HEK293 (cell line): ENCODE data around the gene GSG1L.

Experiments used
- MZF1 ChIP-seq: fragments of 450-650 bp; formaldehyde crosslinking; IDR thresholded peaks from 2 replicates; pipeline ENCODE4 v1.5.1; 2017; ENCODE audit warnings: missing biosample characterization, missing genetic modification characterization, borderline replicate concordance
- SETDB1 ChIP-seq: IDR thresholded peaks from one replicate; pipeline ENCODE4 v1.6.1; 2017; ENCODE audit warnings: mild to moderate bottlenecking, low read length, moderate library complexity, mixed read lengths; ENCODE audit not compliant: insufficient read length
- TF ChIP-seq, protein P1 (sequence below): fragments of 450-650 bp; formaldehyde crosslinking; IDR thresholded peaks from 2 replicates; pipeline ENCODE4 v1.5.1; 2016; ENCODE audit warnings: missing biosample characterization, missing genetic modification characterization
- TF ChIP-seq, protein P2 (sequence below): fragments of 450-650 bp; formaldehyde crosslinking; IDR thresholded peaks from 2 replicates; pipeline ENCODE4 v1.5.1; 2016; ENCODE audit warnings: missing biosample characterization, missing genetic modification characterization

DNA sequence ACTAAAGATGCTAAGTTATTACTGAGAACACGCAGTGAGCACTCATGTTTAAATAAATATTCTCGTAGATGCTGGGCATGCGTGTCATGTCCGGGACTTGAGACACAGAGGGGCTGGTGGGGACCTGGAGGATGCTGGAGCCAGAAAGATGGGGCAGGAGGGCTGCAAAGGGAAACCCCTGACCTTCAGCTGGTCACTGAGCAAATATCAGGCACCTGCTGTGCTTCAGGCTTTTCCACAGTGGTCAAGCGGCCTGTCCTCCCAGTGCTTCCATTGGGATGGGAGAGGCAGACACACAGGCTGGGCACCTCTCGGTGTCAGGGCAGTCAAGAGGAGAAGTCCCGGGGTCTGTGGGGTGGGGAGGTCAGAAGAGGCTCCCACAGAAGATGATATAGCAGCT lies 211.4 kb downstream of the GSG1L start:
- TF ChIP-seq, protein P1, sequence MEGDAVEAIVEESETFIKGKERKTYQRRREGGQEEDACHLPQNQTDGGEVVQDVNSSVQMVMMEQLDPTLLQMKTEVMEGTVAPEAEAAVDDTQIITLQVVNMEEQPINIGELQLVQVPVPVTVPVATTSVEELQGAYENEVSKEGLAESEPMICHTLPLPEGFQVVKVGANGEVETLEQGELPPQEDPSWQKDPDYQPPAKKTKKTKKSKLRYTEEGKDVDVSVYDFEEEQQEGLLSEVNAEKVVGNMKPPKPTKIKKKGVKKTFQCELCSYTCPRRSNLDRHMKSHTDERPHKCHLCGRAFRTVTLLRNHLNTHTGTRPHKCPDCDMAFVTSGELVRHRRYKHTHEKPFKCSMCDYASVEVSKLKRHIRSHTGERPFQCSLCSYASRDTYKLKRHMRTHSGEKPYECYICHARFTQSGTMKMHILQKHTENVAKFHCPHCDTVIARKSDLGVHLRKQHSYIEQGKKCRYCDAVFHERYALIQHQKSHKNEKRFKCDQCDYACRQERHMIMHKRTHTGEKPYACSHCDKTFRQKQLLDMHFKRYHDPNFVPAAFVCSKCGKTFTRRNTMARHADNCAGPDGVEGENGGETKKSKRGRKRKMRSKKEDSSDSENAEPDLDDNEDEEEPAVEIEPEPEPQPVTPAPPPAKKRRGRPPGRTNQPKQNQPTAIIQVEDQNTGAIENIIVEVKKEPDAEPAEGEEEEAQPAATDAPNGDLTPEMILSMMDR (tag by site-specific recombination) = no peak
- TF ChIP-seq, protein P2, sequence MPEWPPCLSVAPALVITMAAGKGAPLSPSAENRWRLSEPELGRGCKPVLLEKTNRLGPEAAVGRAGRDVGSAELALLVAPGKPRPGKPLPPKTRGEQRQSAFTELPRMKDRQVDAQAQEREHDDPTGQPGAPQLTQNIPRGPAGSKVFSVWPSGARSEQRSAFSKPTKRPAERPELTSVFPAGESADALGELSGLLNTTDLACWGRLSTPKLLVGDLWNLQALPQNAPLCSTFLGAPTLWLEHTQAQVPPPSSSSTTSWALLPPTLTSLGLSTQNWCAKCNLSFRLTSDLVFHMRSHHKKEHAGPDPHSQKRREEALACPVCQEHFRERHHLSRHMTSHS (tag by site-specific recombination) = no peak
- TF ChIP-seq MZF1 (no peak), SETDB1 (no peak)
